ENCODE data around the gene XIRP1. TPM values are rescaled to one million over a fixed set of nuclear protein-coding genes. Genes with fewer than 3 reads are reported as not detected.
"Not testable (repeated sequence)": the region's sequence is repeated elsewhere in the genome, so short reads cannot be mapped to it uniquely, and the experiment has no call there.

XIRP1 gene
- total RNA-seq, 1 donor from 2014 or later: not detected

GRCh38 chr3:39230453-39230852 is 38.1 kb upstream of the XIRP1 start:
- no peak for TF ChIP-seq CTCF (IDR thresholded peaks at IDR 0.05)
- TF ChIP-seq POLR2AphosphoS5 (IDR thresholded peaks at IDR 0.05; ENCODE audit: insufficient read depth in 1 of 2, low read depth in 1 of 2): no peak
- TF ChIP-seq POLR2A (IDR thresholded peaks at IDR 0.05): no peak
- no peak for DNase-seq (ENCODE audit: extremely low spot score in 2 of 2)
- intact Hi-C loops (cut with DNase I): no loop called here
- Histone ChIP-seq H3K27ac (no peak overlapping the region), H3K4me3 (no peak overlapping the region), H3K4me1 (no peaks in the 10 kb centered on the region), H3K9me3 (no peaks in the 10 kb centered on the region), H3K27me3 (no peaks in the 10 kb centered on the region), H3K36me3 (no peaks in the 10 kb centered on the region)

DNA sequence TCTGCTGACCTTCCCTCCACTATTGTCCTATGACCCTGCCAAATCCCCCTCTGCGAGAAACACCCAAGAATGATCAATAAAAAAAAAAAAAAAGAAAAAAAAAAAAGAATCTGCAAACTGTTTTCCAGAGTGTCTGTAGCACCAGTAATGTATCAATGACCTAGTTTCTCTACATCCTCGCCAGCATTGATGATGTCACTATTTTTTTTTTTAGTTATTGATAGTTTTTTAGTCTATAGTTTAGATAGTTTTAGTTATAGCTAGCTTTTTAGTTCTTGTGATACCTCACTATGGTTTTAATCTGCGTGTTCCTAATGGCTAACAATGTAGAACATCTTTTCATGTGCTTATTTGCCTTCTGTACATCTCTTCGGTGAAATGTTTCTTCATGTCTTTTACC is 36.1 kb upstream of the XIRP1 start:
- Histone ChIP-seq H3K9me3 (no peaks in the 10 kb centered on the region), H3K4me3 (no peak overlapping the region), H3K27me3 (no peaks in the 10 kb centered on the region), H3K4me1 (no peaks in the 10 kb centered on the region), H3K36me3 (no peaks in the 10 kb centered on the region), H3K27ac (no peak overlapping the region)
- TF ChIP-seq CTCF (IDR thresholded peaks at IDR 0.05) (no peak), POLR2AphosphoS5 (IDR thresholded peaks at IDR 0.05; ENCODE audit: insufficient read depth in 1 of 2, low read depth in 1 of 2) (no peak), POLR2A (IDR thresholded peaks at IDR 0.05) (no peak)
- no peak for DNase-seq (ENCODE audit: extremely low spot score in 2 of 2)
- intact Hi-C loops (cut with DNase I): no loop called here

- H3K36me3 ChIP-seq; DNase-seq (ENCODE audit: extremely low spot score in 2 of 2); H3K4me1 ChIP-seq; intact Hi-C loops (cut with DNase I); H3K4me3 ChIP-seq; H3K27ac ChIP-seq; H3K27me3 ChIP-seq; H3K9me3 ChIP-seq: not testable (repeated sequence)
Measured at GRCh38 chr3:39227596-39227995, 35.2 kb upstream of the XIRP1 start.

DNA sequence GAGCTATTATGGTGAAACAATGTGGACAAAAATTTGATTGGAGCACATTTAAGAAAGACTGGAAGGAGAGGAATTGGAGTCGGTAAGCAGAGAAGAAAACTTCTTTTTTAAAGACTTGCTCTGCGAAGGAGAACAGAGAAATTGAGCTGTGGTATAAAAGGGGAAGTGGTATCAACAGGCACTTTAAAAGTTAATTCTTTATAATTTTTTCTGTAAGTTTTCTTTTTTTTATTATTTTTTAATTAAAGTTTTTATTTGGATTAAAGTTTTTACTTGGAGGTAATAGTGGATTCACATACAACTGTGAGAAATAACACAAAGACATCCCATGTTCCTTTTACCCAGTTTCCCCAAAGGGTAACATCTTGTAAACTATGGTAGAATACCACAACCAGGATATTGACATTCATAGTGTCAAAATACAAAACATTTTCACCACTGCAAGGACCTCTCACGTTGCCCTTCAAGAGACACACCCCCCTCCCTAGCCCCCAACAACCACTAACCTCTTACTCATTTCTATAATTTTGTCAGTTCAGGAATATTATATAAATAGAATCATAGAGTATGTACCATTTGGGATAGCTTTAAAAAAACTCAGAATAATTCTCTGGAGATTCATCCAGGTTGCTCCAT is 33.8 kb upstream of the XIRP1 start:
- H3K9me3 ChIP-seq: no peaks in the 10 kb centered on the region
- no peak for TF ChIP-seq POLR2A (IDR thresholded peaks at IDR 0.05)
- TF ChIP-seq POLR2AphosphoS5 (IDR thresholded peaks at IDR 0.05; ENCODE audit: insufficient read depth in 1 of 2, low read depth in 1 of 2): no peak
- TF ChIP-seq CTCF (IDR thresholded peaks at IDR 0.05): no peak
- no peaks in the 10 kb centered on the region for H3K4me1 ChIP-seq
- intact Hi-C loops (cut with DNase I): no loop called here
- no peak overlapping the region for H3K4me3 ChIP-seq
- no peak overlapping the region for H3K27ac ChIP-seq
- H3K36me3 ChIP-seq: no peaks in the 10 kb centered on the region
- DNase-seq (ENCODE audit: extremely low spot score in 2 of 2): no peak
- no peaks in the 10 kb centered on the region for H3K27me3 ChIP-seq

DNA sequence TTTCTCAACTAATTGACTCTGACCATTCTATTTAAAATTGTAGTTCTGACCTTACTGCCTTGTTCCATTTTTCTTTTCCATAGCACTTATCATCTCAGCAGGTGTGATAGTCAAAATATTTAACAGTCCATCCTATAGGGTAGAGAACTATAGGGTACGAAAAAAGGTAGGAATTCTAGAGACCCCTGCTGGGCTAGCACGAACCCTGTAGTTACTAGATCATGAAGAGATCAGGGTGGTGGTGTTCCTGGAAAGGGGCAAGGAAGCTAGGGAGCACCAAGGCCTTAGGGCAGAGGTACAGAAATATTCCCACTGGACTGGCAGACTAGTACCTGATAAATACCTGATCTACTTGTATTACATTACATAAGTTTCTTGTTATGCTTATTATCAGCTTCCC is 31.9 kb upstream of the XIRP1 start:
- TF ChIP-seq POLR2AphosphoS5 (IDR thresholded peaks at IDR 0.05; ENCODE audit: insufficient read depth in 1 of 2, low read depth in 1 of 2): no peak
- TF ChIP-seq CTCF (IDR thresholded peaks at IDR 0.05): no peak
- TF ChIP-seq POLR2A (IDR thresholded peaks at IDR 0.05): no peak
- no peaks in the 10 kb centered on the region for H3K27me3 ChIP-seq
- H3K27ac ChIP-seq: no peak overlapping the region
- DNase-seq (ENCODE audit: extremely low spot score in 2 of 2): no peak
- H3K9me3 ChIP-seq: no peaks in the 10 kb centered on the region
- H3K4me3 ChIP-seq: no peak overlapping the region
- H3K36me3 ChIP-seq: no peaks in the 10 kb centered on the region
- intact Hi-C loops (cut with DNase I): no loop called here
- no peaks in the 10 kb centered on the region for H3K4me1 ChIP-seq
